HCT116 (cell line): ENCODE data around the gene HSPG2.
"Not testable (repeated sequence)": the region's sequence is repeated elsewhere in the genome, so short reads cannot be mapped to it uniquely, and the experiment has no call there.

Experiments used
- EGR1 ChIP-seq: IDR thresholded peaks from 2 replicates; pipeline ENCODE4 v1.6.1; 2012; ENCODE audit warnings: low read depth
- ELF1 ChIP-seq: IDR thresholded peaks from 2 replicates; pipeline ENCODE4 v1.6.1; 2012; ENCODE audit warnings: low read depth, borderline replicate concordance
- EZH2phosphoT487 ChIP-seq: fragments of 200-600 bp; IDR thresholded peaks from 2 replicates; pipeline ENCODE4 v1.6.1; 2018; ENCODE audit warnings: antibody characterized with exemption, borderline replicate concordance
- JUND ChIP-seq: IDR thresholded peaks from 2 replicates; pipeline ENCODE4 v1.6.1; 2012
- POLR2AphosphoS5 ChIP-seq: IDR thresholded peaks from 2 replicates; pipeline ENCODE4 v1.6.1; 2011; ENCODE audit warnings: mild to moderate bottlenecking, low read depth, low read length, moderate library complexity
- TCF7L2 ChIP-seq: IDR thresholded peaks from 2 replicates; pipeline ENCODE4 v1.7.0; 2011; ENCODE audit warnings: borderline replicate concordance, inconsistent platforms; ENCODE audit not compliant: insufficient read depth, insufficient read length; ENCODE audit errors: extremely low read depth
- YY1 ChIP-seq: IDR thresholded peaks from 2 replicates; pipeline ENCODE4 v1.6.1; 2011; ENCODE audit warnings: low read length, low read depth, moderate library complexity, mild to moderate bottlenecking; ENCODE audit not compliant: insufficient replicate concordance; ENCODE audit errors: extremely low read depth
- TF ChIP-seq, protein P1 (sequence below): IDR thresholded peaks from 2 replicates; pipeline ENCODE4 v1.6.1; 2012
- TF ChIP-seq, protein P2 (sequence below): IDR thresholded peaks from 2 replicates; pipeline ENCODE4 v1.6.1; 2012; ENCODE audit warnings: low read depth
- TF ChIP-seq, protein P3 (sequence below), 3 experiments: fragments of 200-600 bp in 1 of 3; sonication (generic) in 1 of 3; IDR thresholded peaks in 2 of 3; conservative IDR thresholded peaks in 1 of 3; 2 replicates each; pipeline ENCODE4 v1.5.1; 2012 to 2017; ENCODE audit warnings: low read depth in 2 of 3, low read length in 2 of 3, antibody characterized with exemption in 1 of 3, borderline replicate concordance in 1 of 3, control low read depth in 1 of 3, mild to moderate bottlenecking in 1 of 3, mixed read lengths in 1 of 3, mixed run types in 1 of 3, moderate library complexity in 1 of 3; ENCODE audit not compliant: insufficient read depth in 1 of 3

DNA sequence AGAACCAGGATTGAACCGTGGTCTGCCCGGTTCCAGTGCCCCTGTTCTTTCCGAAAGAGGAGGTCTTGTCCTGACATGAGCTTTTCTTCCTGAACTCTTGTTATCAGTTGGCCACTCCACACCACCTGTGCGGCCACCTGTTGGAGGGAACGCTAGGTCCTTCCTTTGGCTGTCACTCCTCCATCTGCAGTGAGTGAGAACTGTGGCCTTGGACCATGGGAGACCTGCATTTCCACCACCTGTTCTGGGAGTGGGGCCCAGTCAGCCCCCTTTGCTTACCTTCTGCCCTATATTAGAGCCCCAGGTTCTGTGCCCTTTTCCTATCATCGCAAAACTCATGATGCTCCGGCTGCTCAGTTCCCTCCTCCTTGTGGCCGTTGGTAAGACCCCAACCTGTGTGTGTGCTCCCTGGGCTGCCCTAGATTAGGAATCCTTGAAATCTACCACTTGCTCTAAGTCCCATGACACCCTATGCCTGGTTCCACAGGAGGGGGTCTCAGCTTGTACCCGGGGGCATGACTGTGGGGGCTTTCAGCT, 39.7 kb upstream of the HSPG2 start, which contains the start of gene CELA3B:
- TF ChIP-seq, protein P1, sequence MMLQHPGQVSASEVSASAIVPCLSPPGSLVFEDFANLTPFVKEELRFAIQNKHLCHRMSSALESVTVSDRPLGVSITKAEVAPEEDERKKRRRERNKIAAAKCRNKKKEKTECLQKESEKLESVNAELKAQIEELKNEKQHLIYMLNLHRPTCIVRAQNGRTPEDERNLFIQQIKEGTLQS = not testable (repeated sequence)
- not testable (repeated sequence) for TF ChIP-seq POLR2AphosphoS5, YY1, ELF1, JUND, EGR1, EZH2phosphoT487, TCF7L2
- TF ChIP-seq, protein P2, sequence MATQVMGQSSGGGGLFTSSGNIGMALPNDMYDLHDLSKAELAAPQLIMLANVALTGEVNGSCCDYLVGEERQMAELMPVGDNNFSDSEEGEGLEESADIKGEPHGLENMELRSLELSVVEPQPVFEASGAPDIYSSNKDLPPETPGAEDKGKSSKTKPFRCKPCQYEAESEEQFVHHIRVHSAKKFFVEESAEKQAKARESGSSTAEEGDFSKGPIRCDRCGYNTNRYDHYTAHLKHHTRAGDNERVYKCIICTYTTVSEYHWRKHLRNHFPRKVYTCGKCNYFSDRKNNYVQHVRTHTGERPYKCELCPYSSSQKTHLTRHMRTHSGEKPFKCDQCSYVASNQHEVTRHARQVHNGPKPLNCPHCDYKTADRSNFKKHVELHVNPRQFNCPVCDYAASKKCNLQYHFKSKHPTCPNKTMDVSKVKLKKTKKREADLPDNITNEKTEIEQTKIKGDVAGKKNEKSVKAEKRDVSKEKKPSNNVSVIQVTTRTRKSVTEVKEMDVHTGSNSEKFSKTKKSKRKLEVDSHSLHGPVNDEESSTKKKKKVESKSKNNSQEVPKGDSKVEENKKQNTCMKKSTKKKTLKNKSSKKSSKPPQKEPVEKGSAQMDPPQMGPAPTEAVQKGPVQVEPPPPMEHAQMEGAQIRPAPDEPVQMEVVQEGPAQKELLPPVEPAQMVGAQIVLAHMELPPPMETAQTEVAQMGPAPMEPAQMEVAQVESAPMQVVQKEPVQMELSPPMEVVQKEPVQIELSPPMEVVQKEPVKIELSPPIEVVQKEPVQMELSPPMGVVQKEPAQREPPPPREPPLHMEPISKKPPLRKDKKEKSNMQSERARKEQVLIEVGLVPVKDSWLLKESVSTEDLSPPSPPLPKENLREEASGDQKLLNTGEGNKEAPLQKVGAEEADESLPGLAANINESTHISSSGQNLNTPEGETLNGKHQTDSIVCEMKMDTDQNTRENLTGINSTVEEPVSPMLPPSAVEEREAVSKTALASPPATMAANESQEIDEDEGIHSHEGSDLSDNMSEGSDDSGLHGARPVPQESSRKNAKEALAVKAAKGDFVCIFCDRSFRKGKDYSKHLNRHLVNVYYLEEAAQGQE = not testable (repeated sequence)
- TF ChIP-seq, protein P3, sequence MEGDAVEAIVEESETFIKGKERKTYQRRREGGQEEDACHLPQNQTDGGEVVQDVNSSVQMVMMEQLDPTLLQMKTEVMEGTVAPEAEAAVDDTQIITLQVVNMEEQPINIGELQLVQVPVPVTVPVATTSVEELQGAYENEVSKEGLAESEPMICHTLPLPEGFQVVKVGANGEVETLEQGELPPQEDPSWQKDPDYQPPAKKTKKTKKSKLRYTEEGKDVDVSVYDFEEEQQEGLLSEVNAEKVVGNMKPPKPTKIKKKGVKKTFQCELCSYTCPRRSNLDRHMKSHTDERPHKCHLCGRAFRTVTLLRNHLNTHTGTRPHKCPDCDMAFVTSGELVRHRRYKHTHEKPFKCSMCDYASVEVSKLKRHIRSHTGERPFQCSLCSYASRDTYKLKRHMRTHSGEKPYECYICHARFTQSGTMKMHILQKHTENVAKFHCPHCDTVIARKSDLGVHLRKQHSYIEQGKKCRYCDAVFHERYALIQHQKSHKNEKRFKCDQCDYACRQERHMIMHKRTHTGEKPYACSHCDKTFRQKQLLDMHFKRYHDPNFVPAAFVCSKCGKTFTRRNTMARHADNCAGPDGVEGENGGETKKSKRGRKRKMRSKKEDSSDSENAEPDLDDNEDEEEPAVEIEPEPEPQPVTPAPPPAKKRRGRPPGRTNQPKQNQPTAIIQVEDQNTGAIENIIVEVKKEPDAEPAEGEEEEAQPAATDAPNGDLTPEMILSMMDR (IDR thresholded peaks at IDR 0.05 in 2 of 3, conservative IDR thresholded peaks at IDR 0.05 in 1 of 3; ENCODE audit: borderline replicate concordance in 1 of 3, insufficient read depth in 1 of 3, low read depth in 2 of 3, low read length in 2 of 3) = not testable (repeated sequence)
